SJCRH30 (cell line): ENCODE data around the gene SEC14L6. TPM values are rescaled to one million over a fixed set of nuclear protein-coding genes. Genes with fewer than 3 reads are reported as not detected.

Experiments used
- DNase-seq, 2 experiments: peaks; one replicate each; pipeline ENCODE4 v3.0.0-alpha.2; 2015 to 2020
- H3K27ac ChIP-seq: fragments of 250-450 bp; sonication (Bioruptor Pico); 2 replicates; pipeline ENCODE4 v1.5.1; 2020; ENCODE audit warnings: mild to moderate bottlenecking, moderate library complexity
- H3K27me3 ChIP-seq: fragments of 250-450 bp; sonication (Bioruptor Pico); 2 replicates; pipeline ENCODE4 v1.5.1; 2020; ENCODE audit warnings: mild to moderate bottlenecking, moderate library complexity
- H3K36me3 ChIP-seq: fragments of 250-450 bp; sonication (Bioruptor Pico); 2 replicates; pipeline ENCODE4 v1.5.1; 2020; ENCODE audit warnings: mild to moderate bottlenecking, moderate library complexity
- H3K4me1 ChIP-seq: fragments of 250-450 bp; sonication (Bioruptor Pico); 2 replicates; pipeline ENCODE4 v1.5.1; 2020; ENCODE audit warnings: mild to moderate bottlenecking, moderate library complexity
- H3K4me3 ChIP-seq: fragments of 250-450 bp; sonication (Bioruptor Pico); 2 replicates; pipeline ENCODE4 v1.5.1; 2020; ENCODE audit warnings: mild to moderate bottlenecking, moderate library complexity
- H3K9me3 ChIP-seq: fragments of 250-450 bp; sonication (Bioruptor Pico); replicated peaks from 2 replicates; pipeline ENCODE4 v1.5.1; 2020; ENCODE audit warnings: mild to moderate bottlenecking, moderate library complexity
- total RNA-seq: library from RNA; depleted of rRNA; stranded (reverse); fragments of >200 nt; shearing (Covaris generic); gene quantifications from 2 replicates; pipeline ENCODE4 v1.2.3, GENCODE V29; 2014

SEC14L6 gene
- total RNA-seq, 1 experiment from 2014 or later, result not detected

DNA sequence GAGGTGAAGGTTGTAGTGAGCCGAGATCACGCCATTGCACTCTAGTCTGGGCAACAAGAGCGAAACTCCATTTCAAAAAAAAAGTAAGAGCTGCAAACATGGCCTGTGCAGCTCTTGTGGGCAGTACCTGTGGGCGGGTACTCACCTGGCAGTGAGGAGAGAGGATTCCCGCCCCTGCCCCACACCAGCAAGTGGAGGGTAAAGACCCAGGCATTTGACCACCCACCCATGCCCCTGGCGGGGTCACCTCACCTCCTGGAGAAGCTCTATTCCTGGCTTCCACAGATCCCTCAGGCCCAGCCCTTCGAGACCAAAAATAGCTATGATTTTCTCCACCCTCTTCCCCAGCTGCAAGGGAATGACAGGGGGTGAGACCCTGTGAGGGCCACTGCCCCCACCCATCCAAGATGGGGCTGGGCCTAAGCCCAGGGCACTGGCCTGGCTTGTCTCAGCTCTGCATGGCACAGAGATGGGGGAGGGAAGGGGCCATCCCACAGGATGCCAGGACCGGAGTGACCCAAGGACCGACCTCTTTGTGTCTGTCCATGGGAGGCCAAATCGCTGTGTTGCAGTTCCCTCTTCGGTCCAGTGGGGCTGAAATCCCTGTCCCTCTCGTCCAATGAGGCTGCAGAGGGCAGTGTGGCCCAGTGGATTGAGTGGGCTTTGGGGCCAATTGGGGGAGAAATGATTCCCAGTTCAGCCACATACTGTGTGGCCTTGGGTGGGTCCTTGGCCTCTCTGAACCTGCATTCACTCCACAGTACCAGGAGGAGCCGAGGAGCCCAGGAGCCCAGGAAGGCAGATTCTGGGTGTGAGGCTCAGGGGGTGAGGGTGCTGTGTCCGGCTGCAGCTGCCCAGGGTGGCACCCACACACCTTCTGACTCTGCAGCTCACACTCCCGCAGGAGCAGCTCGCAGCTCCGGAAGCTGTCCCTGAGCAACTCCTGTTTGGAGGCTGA is 14.6 kb downstream of the SEC14L6 start:
- Histone ChIP-seq H3K27ac (no peak overlapping the region), H3K4me3 (no peak overlapping the region), H3K9me3 (no peaks in the 10 kb centered on the region), H3K36me3 (no peaks in the 10 kb centered on the region), H3K4me1 (no peaks in the 10 kb centered on the region), H3K27me3 (no peaks in the 10 kb centered on the region)
- DNase-seq, result no peak

- no peaks in the 10 kb centered on the region for H3K4me1 ChIP-seq
- H3K4me3 ChIP-seq, result no peak overlapping the region
- no peaks in the 10 kb centered on the region for H3K27me3 ChIP-seq
- H3K27ac ChIP-seq, result no peak overlapping the region
- DNase-seq, result no peak
- H3K9me3 ChIP-seq, result no peaks in the 10 kb centered on the region
- no peaks in the 10 kb centered on the region for H3K36me3 ChIP-seq
Observed at GRCh38 chr22:30526656-30527055, 19.9 kb downstream of the SEC14L6 start.

GRCh38 chr22:30523646-30524489 is 22.7 kb downstream of the SEC14L6 start:
- Histone ChIP-seq H3K9me3 (no peaks in the 10 kb centered on the region), H3K4me1 (no peaks in the 10 kb centered on the region), H3K4me3 (no peak overlapping the region), H3K27me3 (no peaks in the 10 kb centered on the region), H3K27ac (no peak overlapping the region), H3K36me3 (no peaks in the 10 kb centered on the region)
- DNase-seq, result no peak

GRCh38 chr22:30521368-30522156 is 25.0 kb downstream of the SEC14L6 start:
- Histone ChIP-seq H3K27me3 (no peaks in the 10 kb centered on the region), H3K9me3 (no peaks in the 10 kb centered on the region), H3K4me1 (no peaks in the 10 kb centered on the region), H3K4me3 (no peak overlapping the region), H3K27ac (no peak overlapping the region), H3K36me3 (no peaks in the 10 kb centered on the region)
- no peak for DNase-seq

DNA sequence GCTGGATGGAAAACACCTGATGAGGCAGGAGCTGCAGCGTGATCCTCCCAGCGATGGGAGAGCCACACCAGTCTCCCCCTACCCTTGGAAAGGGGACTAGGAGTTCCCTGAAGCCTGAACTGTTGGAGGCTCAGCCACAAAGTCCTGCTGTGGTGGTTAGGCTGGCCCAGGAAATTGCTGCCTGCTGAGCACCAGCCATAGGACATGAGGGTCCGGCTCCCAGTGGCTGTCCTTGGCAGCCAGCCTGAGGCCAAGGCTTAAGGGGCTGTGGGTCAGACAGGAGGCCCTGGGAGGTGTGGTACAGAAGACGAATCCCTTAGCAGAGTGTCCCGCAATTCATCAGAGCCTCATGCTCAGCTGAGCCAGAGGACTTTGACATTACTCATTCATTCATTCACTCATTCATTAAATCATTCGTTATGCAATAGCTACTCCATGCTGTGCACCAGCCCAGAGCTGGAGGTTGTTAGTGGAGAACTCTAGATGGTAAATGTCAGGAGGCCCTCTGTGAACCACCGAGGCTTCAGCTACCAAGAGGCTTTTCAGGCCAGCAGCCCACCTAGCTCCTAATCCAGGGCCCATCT is 26.6 kb downstream of the SEC14L6 start:
- H3K27me3 ChIP-seq, result no peaks in the 10 kb centered on the region
- no peak overlapping the region for H3K4me3 ChIP-seq
- no peak for DNase-seq
- H3K4me1 ChIP-seq, result no peaks in the 10 kb centered on the region
- no peaks in the 10 kb centered on the region for H3K36me3 ChIP-seq
- H3K9me3 ChIP-seq, result no peaks in the 10 kb centered on the region
- no peak overlapping the region for H3K27ac ChIP-seq

DNA sequence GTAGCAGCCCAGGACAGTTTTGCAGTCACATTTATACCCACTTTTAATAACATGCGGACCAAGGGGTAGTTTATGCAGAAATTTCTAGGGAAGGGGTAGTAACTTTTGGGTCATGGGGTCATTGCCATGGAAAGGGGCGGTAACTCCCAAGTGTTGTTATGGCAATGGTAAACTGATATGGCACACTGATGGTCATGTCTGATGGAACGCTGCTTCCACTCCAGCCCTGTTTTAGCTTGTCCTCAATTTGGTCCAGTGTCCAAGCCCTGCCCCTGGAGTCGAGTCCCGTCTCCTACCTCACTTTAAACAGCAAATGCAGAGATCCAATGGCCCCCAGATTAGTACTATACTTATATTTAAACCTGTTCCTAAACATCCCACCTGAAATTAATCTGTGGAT is 29.8 kb downstream of the SEC14L6 start:
- Histone ChIP-seq H3K27ac (no peak overlapping the region), H3K36me3 (no peaks in the 10 kb centered on the region), H3K27me3 (no peaks in the 10 kb centered on the region), H3K9me3 (no peaks in the 10 kb centered on the region), H3K4me1 (no peaks in the 10 kb centered on the region), H3K4me3 (no peak overlapping the region)
- DNase-seq, result no peak

- H3K4me1 ChIP-seq, result no peaks in the 10 kb centered on the region
- no peak overlapping the region for H3K4me3 ChIP-seq
- no peaks in the 10 kb centered on the region for H3K27me3 ChIP-seq
- no peaks in the 10 kb centered on the region for H3K9me3 ChIP-seq
- DNase-seq, result no peak
- H3K27ac ChIP-seq, result no peak overlapping the region
- no peaks in the 10 kb centered on the region for H3K36me3 ChIP-seq
Observed at GRCh38 chr22:30516273-30516672, 30.3 kb downstream of the SEC14L6 start.

DNA sequence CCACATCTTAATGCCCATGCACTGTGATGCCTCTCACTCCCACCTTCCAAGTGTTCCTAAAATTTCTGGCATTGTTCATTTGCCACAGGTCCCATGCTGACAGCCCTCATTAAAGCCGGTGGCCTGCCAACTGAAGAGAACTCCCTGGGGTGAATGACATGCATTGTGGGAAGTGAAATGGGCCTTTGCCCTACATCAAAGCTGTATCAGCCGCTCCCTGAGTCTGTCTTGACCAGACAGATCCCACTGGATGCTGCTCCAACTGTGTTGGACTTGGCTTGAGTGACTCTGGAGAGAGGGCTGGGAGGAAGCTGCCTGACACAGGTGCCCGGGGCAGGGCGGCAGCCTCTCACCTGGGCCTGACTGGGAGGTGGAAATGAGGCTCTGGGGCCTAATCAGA is 32.3 kb downstream of the SEC14L6 start:
- H3K27me3 ChIP-seq, result no peaks in the 10 kb centered on the region
- H3K36me3 ChIP-seq, result no peaks in the 10 kb centered on the region
- no peaks in the 10 kb centered on the region for H3K9me3 ChIP-seq
- DNase-seq, result no peak
- no peaks in the 10 kb centered on the region for H3K4me1 ChIP-seq
- no peak overlapping the region for H3K4me3 ChIP-seq
- H3K27ac ChIP-seq, result no peak overlapping the region

GRCh38 chr22:30513462-30513861 is 33.1 kb downstream of the SEC14L6 start:
- Histone ChIP-seq H3K27ac (no peak overlapping the region), H3K4me3 (no peak overlapping the region), H3K36me3 (no peaks in the 10 kb centered on the region), H3K9me3 (no peaks in the 10 kb centered on the region), H3K4me1 (no peaks in the 10 kb centered on the region), H3K27me3 (no peaks in the 10 kb centered on the region)
- no peak for DNase-seq

DNA sequence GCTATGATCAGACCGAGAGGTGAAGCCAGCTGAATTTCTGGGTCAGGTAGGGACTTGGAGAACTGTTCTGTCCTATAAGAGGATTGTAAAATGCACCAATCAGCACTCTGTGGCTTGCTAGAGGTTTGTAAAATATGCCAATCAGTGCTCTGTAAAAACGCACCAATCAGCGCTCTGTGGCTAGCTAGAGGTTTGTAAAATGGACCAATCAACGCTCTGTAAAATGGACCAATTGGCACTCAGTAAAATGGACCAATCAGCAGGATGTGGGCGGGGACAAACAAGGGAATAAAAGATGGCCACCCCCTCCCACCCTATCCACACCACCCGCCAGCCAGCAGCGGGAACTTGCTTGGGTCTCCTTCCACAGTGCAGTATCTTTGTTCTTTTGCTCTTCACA is 34.6 kb downstream of the SEC14L6 start:
- Histone ChIP-seq H3K36me3 (no peaks in the 10 kb centered on the region), H3K27me3 (no peaks in the 10 kb centered on the region), H3K9me3 (no peaks in the 10 kb centered on the region), H3K4me3 (no peak overlapping the region), H3K4me1 (no peaks in the 10 kb centered on the region), H3K27ac (no peak overlapping the region)
- DNase-seq, result peak in 1 of 2 experiments; percentile 5

DNA sequence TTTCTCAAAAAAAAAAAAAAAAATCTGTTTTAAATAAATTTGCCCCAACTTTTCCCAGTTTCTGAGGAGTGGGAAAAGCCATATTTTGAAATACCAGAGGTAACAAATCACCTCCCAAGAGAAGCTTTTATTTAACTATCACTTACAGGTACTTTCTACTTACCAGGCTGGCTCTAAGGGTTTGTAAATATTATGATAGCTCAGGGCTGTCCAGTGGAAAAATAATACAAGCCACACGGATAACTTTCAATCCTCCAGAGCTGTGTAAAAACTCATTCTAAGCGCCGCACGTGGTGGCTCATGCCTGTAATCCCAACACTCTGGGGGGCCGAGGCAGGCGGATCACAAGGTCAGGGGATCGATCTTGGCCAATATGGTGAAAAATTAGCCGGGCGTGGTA is 35.4 kb downstream of the SEC14L6 start:
- H3K4me3 ChIP-seq, result no peak overlapping the region
- no peaks in the 10 kb centered on the region for H3K36me3 ChIP-seq
- H3K9me3 ChIP-seq, result no peaks in the 10 kb centered on the region
- no peak for DNase-seq
- no peak overlapping the region for H3K27ac ChIP-seq
- H3K4me1 ChIP-seq, result no peaks in the 10 kb centered on the region
- H3K27me3 ChIP-seq, result no peaks in the 10 kb centered on the region

GRCh38 chr22:30508216-30508615 is 38.3 kb downstream of the SEC14L6 start:
- H3K4me1 ChIP-seq, result no peaks in the 10 kb centered on the region
- no peak overlapping the region for H3K27ac ChIP-seq
- H3K36me3 ChIP-seq, result no peaks in the 10 kb centered on the region
- H3K27me3 ChIP-seq, result no peaks in the 10 kb centered on the region
- H3K9me3 ChIP-seq, result no peaks in the 10 kb centered on the region
- H3K4me3 ChIP-seq, result no peak overlapping the region
- no peak for DNase-seq

DNA sequence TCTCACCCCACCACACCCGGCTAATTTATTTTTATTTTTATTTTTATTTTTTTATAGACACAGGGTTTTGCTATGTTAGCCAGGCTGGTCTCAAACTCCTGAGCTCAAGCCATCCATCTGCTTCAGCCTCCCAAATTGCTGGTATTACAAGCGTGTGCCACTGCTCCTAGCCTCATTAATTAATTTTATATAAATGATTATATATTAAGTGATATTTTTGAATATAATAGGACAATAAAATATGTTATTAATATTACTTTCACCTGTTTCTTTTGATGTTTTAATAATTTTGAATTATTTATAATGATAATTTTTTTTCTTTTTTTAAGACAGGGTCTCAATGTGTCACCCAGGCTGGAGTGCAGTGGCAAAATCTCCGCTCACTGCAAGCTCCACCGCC is 38.9 kb downstream of the SEC14L6 start:
- no peaks in the 10 kb centered on the region for H3K36me3 ChIP-seq

DNA sequence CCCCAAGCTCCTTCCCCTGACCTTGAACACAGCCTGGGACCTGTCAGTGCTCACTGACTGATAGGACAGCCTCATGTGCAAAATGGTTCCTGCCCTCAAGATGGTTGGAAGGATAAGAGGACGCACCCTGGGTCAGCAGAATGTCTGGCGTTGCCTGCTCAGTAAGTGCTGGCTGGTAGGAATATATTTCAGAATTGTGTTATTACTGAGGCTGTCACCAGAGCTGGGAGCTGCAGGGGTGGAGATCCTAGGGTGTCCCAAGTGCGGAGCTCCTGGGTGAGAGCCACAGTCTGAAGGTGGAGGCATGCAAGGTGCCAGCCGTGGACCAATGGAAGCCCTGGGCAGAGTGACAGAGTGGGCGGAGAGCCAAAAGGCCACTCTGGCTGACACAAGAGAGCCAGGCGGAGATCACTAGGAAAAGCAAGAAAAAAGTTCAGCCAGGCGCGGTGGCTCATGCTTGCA is 40.0 kb downstream of the SEC14L6 start:
- no peak overlapping the region for H3K4me3 ChIP-seq
- H3K27me3 ChIP-seq, result no peaks in the 10 kb centered on the region
- no peak overlapping the region for H3K27ac ChIP-seq
- no peaks in the 10 kb centered on the region for H3K36me3 ChIP-seq
- no peaks in the 10 kb centered on the region for H3K9me3 ChIP-seq
- H3K4me1 ChIP-seq, result no peaks in the 10 kb centered on the region
- no peak for DNase-seq

More for the DNA sequence above, 38.9 kb downstream of the SEC14L6 start:
- Histone ChIP-seq H3K4me1 (no peaks in the 10 kb centered on the region), H3K9me3 (no peaks in the 10 kb centered on the region), H3K27ac (no peak overlapping the region), H3K4me3 (no peak overlapping the region), H3K27me3 (no peaks in the 10 kb centered on the region)
- DNase-seq, result no peak
